K562 treated with DMSO at 1 percent for 24 hours (cell line): ENCODE results near the gene NRIP2. TPM values are rescaled to one million over a fixed set of nuclear protein-coding genes. Genes with fewer than 3 reads are reported as not detected.

Experiments
- total RNA-seq: library from RNA; unstranded; fragments of 300-600 nt; gene quantifications from 2 replicates; pipeline ENCODE4 v1.2.3, GENCODE V29; 2022; ENCODE audit warnings: low read depth; ENCODE audit not compliant: insufficient read depth

The NRIP2 gene
- total RNA-seq = 0.44 TPM in 1 of 2 replicates, not detected in the other

GRCh38 chr12:2834581-2835491 is at the start of gene NRIP2:
Gene NRIP2, minus strand, starts transcription at chr12:2835035. Its CDS starts 52 bp downstream, at chr12:2834983.

GRCh38 chr12:2877047-2877952 is 42.5 kb upstream of the NRIP2 start, which contains the start of the genes FOXM1 and RHNO1:
Gene FOXM1, minus strand, starts transcription at chr12:2877174. Its CDS starts 2,696 bp downstream, at chr12:2874478.
Gene RHNO1, plus strand, starts transcription at chr12:2877223. Its CDS starts 8,144 bp downstream, at chr12:2885367.

GRCh38 chr12:2857021-2857431 is 22.2 kb upstream of the NRIP2 start, which contains the start of gene TEX52:
Gene TEX52, minus strand, starts transcription at chr12:2857039. Its CDS starts 13 bp downstream, at chr12:2857026.

GRCh38 chr12:2812290-2813213 is 22.3 kb downstream of the NRIP2 start, which contains the start of gene ITFG2:
Gene ITFG2, plus strand, starts transcription at chr12:2812668. Its CDS starts 93 bp downstream, at chr12:2812761.

GRCh38 chr12:2794736-2795289 is 40.0 kb downstream of the NRIP2 start, which contains the start of gene FKBP4:
Gene FKBP4, plus strand, starts transcription at chr12:2794970. Its CDS starts 170 bp downstream, at chr12:2795140.

Other genes starting within 250 kb of the NRIP2 start
- gene FKBP4, start 40.1 kb downstream of the NRIP2 start, total RNA-seq = 26.6 TPM in 2 replicates
- 10.6 and 11.2 TPM in 2 replicates for gene ITFG2, start 22.4 kb downstream of the NRIP2 start, total RNA-seq
- gene TEX52, start 22.0 kb upstream of the NRIP2 start, total RNA-seq = not detected in 2 replicates
- gene FOXM1, start 42.1 kb upstream of the NRIP2 start, total RNA-seq = 45.9 and 47.9 TPM in 2 replicates
- 18.7 and 19.0 TPM in 2 replicates for gene RHNO1, start 42.2 kb upstream of the NRIP2 start, total RNA-seq
- gene TULP3, start 55.9 kb upstream of the NRIP2 start, total RNA-seq = 10.6 and 11.0 TPM in 2 replicates
- 16.9 and 22.5 TPM in 2 replicates for gene TEAD4, start 124.4 kb upstream of the NRIP2 start, total RNA-seq
- 1.1 and 2.2 TPM in 2 replicates for gene TSPAN9, start 242.3 kb upstream of the NRIP2 start, total RNA-seq